Adrenal gland (tissue), 12 donors: ENCODE results near the gene PHLDA3. TPM values are rescaled to one million over a fixed set of nuclear protein-coding genes. Genes with fewer than 3 reads are reported as not detected.
A peak's percentile ranks its signal among the peaks of the same experiment; 100 is the strongest.
"Not testable (repeated sequence)": the region's sequence is repeated elsewhere in the genome, so short reads cannot be mapped to it uniquely, and the experiment has no call there.

Source experiments
- DNase-seq, 7 donors: peaks; one replicate each; pipeline ENCODE4 v3.0.0-alpha.2; 2019 to 2020
- H3K27ac ChIP-seq, 5 donors: fragments of 200-600 bp; sonication (generic) in 4 of 5; 1 replicate in 3 of 5; 2 replicates in 2 of 5; pipeline versions ENCODE4 v1.5.1 to v1.8.0; 2016 to 2020; ENCODE audit warnings: mild to moderate bottlenecking in 1 of 5
- H3K27me3 ChIP-seq: fragments of 200-600 bp; 2 replicates; pipeline ENCODE4 v1.8.0; 2021
- H3K36me3 ChIP-seq, 2 donors: fragments of 200-600 bp; replicated peaks in 1 of 2; 1 replicate in 1 of 2; 2 replicates in 1 of 2; pipeline versions ENCODE4 v1.5.1 to v1.8.0; 2018 to 2022
- H3K4me1 ChIP-seq, 2 donors: fragments of 200-600 bp; replicated peaks in 1 of 2; 1 replicate in 1 of 2; 2 replicates in 1 of 2; pipeline versions ENCODE4 v1.5.1 to v1.8.0; 2018 to 2021
- H3K4me3 ChIP-seq, 4 donors: fragments of 200-600 bp; sonication (generic) in 3 of 4; one replicate each; pipeline ENCODE4 v1.5.1; 2016 to 2018
- H3K9me3 ChIP-seq, 3 donors: fragments of 200-600 bp; sonication (generic) in 1 of 3; replicated peaks in 1 of 3; 1 replicate in 2 of 3; 2 replicates in 1 of 3; pipeline versions ENCODE4 v1.5.1 to v1.8.0; 2016 to 2021
- POLR2A ChIP-seq, 2 donors: fragments of 450-650 bp; IDR thresholded peaks; one replicate each; pipeline ENCODE4 v1.6.1; 2017; ENCODE audit warnings: antibody characterized with exemption in 2 of 2, mild to moderate bottlenecking in 2 of 2, moderate library complexity in 1 of 2
- WGBS, 4 donors: extraction: QIAGEN DNeasy Blood & Tissue Kit in 2 of 4; methylation state at CpG; one replicate each; pipeline versions ENCODE4 v1.1.5 to v1.1.7; 2013 to 2017; 5-methylcytosine and 5-hydroxymethylcytosine counted together
- intact Hi-C, 2 donors: fragments of 100-400 bp; cut with DNase I; formaldehyde crosslinking; loops; one replicate each; pipeline versions ENCODE4 v1.14.1 to v1.15.0; 2022 to 2023
- polyA plus RNA-seq, 3 donors: library from polyadenylated mRNA; stranded (reverse); fragments of 200-250 nt in 2 of 3; fragments of 350-450 nt in 1 of 3; fragmentation: Illumina TruSeq in 1 of 3; extraction: RNeasy Lipid Tissue Mini Kit (QIAGEN cat#74804) in 1 of 3; gene quantifications; one replicate each; pipeline ENCODE4 v1.2.3, GENCODE V29; 2013 to 2014
- total RNA-seq, 9 donors: library from RNA; depleted of rRNA in 4 of 9; stranded (reverse); fragments of >200 nt in 4 of 9; fragments of 120-200 nt in 1 of 9; fragmentation: NEBNext Ultra II Directional in 1 of 9; extraction: Animal tissue kit (Norgen Biotek cat#: 25700) in 1 of 9; gene quantifications; one replicate each; pipeline versions ENCODE4 v1.1.0 to v1.2.4, GENCODE V29; 2013 to 2023
- TF ChIP-seq, protein P1 (sequence below), 6 experiments: fragments of 450-650 bp in 4 of 6; fragments of 200-600 bp in 2 of 6; sonication (generic) in 1 of 6; IDR thresholded peaks; 1 replicate in 5 of 6; 2 replicates in 1 of 6; pipeline versions ENCODE4 v1.5.1 to v1.8.0; 2016 to 2021; ENCODE audit warnings: antibody characterized with exemption in 6 of 6, mild to moderate bottlenecking in 2 of 6, moderate library complexity in 1 of 6
- donor health status: healthy with polysubstance abuse.
- donor health status: Bipolar disorder and iron deficiency.
- donor health status: DM: yes; HTN: yes; CAD: no.
- donor health status: DM: no; HTN: no; CAD: no.
- donor health status: DM: no; HTN: no; CAD: no.
- donor health status: DM: yes; HTN: yes; CAD: no.

The PHLDA3 gene
- total and polyA plus RNA-seq, 12 donors: 2.1 to 64.7 (median 29.1) TPM

DNA sequence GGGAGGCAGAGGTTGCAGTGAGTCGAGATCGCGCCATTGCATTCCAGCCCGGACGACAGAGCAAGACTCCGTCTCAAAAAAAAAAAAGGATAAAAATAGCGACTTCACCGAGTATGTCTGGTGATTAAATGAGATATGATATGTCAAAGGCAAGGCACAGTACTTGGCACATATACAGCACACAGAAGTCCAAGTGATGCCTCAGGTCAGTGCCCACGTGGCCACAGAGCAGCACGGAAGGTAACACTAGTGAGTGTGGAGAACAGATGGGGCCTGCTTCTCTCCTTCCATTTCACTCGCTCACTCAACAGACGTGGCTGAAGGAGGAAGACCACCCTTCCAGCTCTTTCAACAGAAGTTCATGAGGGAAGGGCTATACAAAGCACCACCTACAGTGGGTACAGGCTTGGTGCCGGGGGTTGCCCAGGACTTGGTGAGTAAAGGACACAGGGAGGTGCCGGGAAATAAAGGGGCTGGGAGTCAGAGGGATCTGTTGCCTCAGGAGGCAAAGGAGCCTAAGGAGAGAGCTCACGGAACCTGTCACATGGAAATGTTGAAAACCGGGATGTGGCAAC, 29.0 kb upstream of the PHLDA3 start:
- Histone ChIP-seq H3K27me3 (no peaks in the 10 kb centered on the region), H3K4me3 (no peak overlapping the region), H3K27ac (peak overlapping the region in 1 of 5 donors; percentile 82), H3K9me3 (no peaks in the 10 kb centered on the region), H3K36me3 (peaks cover 0 to 4% of the 10 kb centered on the region in 2 donors), H3K4me1 (peaks cover 8 to 38% of the 10 kb centered on the region in 2 donors)
- DNase-seq: no peak
- intact Hi-C loops: no loop called here
- TF ChIP-seq POLR2A (IDR thresholded peaks at IDR 0.05): no peak
- TF ChIP-seq, protein P1, sequence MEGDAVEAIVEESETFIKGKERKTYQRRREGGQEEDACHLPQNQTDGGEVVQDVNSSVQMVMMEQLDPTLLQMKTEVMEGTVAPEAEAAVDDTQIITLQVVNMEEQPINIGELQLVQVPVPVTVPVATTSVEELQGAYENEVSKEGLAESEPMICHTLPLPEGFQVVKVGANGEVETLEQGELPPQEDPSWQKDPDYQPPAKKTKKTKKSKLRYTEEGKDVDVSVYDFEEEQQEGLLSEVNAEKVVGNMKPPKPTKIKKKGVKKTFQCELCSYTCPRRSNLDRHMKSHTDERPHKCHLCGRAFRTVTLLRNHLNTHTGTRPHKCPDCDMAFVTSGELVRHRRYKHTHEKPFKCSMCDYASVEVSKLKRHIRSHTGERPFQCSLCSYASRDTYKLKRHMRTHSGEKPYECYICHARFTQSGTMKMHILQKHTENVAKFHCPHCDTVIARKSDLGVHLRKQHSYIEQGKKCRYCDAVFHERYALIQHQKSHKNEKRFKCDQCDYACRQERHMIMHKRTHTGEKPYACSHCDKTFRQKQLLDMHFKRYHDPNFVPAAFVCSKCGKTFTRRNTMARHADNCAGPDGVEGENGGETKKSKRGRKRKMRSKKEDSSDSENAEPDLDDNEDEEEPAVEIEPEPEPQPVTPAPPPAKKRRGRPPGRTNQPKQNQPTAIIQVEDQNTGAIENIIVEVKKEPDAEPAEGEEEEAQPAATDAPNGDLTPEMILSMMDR (IDR thresholded peaks at IDR 0.05): no peak
- 77 to 82% (median 80%) methylated on average over 16 of the region's 16 CpGs for WGBS, 4 donors

DNA sequence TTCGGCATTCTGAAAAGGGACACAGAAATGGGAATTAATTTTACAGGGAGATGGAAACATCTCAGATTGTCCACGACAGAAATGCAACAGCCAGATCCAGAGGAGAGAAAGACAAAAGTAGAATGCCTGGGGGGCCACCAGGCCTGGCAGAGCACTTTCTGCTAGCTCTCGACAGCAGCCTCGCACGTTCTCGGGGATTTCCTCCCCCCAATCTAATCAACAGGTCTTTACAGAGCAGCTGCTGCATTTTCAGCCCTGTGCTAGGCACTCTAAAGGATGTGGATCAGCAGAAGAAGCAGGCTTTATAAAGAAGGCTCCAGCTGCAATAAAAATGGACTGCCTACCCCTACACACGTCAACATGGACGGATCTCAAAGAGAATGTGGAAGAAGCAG, 27.3 kb upstream of the PHLDA3 start:
- TF ChIP-seq POLR2A (IDR thresholded peaks at IDR 0.05): no peak
- TF ChIP-seq, protein P1 (IDR thresholded peaks at IDR 0.05): no peak
- H3K4me1 ChIP-seq: peaks cover 8 to 48% of the 10 kb centered on the region in 2 donors
- WGBS, 4 donors: 58 to 75% (median 68%) methylated on average over 8 of the region's 8 CpGs
- peak overlapping the region in 3 of 5 donors; percentile 1 to 86 (median 42) for H3K27ac ChIP-seq
- no peak for DNase-seq
- H3K4me3 ChIP-seq: no peak overlapping the region
- no peaks in the 10 kb centered on the region for H3K27me3 ChIP-seq
- H3K9me3 ChIP-seq: no peaks in the 10 kb centered on the region
- intact Hi-C loops: no loop called here
- peaks cover 0 to 4% of the 10 kb centered on the region in 2 donors for H3K36me3 ChIP-seq

DNA sequence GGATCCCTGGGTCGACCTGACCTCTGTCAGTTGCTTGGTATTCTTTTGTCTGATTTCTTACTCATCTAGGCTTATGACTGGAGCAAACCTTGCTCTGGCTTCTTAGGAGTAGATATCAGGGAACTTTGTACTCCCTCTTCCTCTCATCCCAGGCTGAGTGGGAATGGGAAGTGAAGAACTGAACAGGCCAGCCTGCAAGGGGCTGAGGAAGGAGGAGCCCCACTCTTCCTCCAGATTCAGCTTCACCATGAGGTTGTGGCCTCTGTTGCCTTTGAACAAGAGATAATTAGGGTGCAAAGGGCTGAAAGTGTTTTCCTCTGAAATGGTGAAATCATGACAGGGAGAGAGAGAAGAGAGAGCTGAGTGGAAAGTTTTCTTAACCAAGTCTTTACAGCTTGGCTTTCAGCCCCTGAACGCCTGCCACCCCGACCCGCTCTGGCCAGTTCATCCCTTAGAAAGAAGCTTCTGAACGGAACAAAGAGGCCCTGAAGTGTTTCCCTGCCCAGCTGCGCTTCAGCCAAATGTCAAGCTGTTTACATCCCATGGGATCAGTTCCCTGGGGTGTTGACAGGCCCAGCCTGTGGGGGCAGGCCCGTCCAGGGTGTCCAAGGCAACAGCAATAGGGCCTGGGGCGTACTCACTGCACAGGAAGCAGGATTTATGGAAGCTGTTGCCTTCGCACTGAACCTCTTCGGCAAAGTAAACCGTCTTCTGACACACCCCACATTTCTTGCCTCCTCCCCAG, 26.7 kb upstream of the PHLDA3 start:
- Histone ChIP-seq H3K27me3 (no peaks in the 10 kb centered on the region), H3K9me3 (no peaks in the 10 kb centered on the region), H3K4me1 (peaks cover 8 to 54% of the 10 kb centered on the region in 2 donors), H3K36me3 (peaks cover 0 to 4% of the 10 kb centered on the region in 2 donors), H3K4me3 (no peak overlapping the region), H3K27ac (peak overlapping the region in 3 of 5 donors; percentile 10 to 86 (median 42))
- intact Hi-C loops: no loop called here
- peak in 6 of 7 donors; percentile 36 to 85 (median 60) for DNase-seq
- no peak for TF ChIP-seq POLR2A (IDR thresholded peaks at IDR 0.05)
- TF ChIP-seq, protein P1 (IDR thresholded peaks at IDR 0.05): no peak
- 61 to 86% (median 71%) methylated on average over 8 to 11 of the region's 11 CpGs for WGBS, 4 donors

DNA sequence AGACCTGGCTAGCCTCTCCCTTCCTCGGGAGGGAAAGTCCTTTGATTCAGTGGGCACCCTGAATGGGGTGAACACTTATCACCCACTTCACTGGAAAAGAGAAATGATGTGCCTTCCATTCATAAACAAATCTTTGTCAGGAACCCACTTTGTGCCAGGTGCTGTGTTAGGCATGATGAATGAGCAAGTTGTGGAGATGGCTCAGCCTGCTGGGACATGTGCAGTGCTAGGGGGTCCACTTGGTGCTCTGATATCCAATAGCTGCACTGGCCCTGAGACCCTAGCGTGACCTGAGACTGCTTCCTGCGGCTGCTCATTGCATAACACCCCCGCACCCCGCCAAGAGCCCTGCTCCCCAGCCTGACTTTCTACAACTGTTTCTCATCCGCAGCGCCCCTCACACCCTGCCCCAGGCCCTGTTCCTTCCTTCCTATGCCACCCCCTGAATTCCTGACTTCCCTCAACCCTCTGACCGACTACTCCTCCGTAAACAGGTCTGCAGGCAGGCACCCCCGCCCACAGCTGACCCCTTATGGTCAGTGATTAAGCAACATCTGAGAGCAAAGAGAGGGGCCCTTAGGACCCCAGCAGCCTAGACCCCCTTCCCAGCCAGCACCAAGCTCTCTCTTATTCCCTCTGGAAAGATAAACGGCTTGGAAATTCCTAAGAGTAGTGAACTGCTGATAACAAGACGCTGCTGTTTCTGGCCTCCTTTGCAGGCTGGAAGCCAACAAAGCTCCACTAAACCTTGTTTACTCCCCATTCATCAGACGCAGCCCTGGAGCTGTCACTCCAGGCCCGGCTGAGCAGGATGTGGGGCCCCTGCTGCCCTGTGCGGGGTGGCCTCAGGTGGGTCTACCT, 25.0 kb upstream of the PHLDA3 start:
- peak in 6 of 7 donors; percentile 62 to 82 (median 68) for DNase-seq
- intact Hi-C loops: no loop called here
- 19 to 32% (median 25%) methylated on average over 12 to 15 of the region's 15 CpGs for WGBS, 4 donors
- peaks cover 0 to 6% of the 10 kb centered on the region in 2 donors for H3K36me3 ChIP-seq
- TF ChIP-seq, protein P1 (IDR thresholded peaks at IDR 0.05): no peak
- TF ChIP-seq POLR2A (IDR thresholded peaks at IDR 0.05): no peak
- H3K4me1 ChIP-seq: peaks cover 20 to 67% of the 10 kb centered on the region in 2 donors
- no peak overlapping the region for H3K4me3 ChIP-seq
- no peaks in the 10 kb centered on the region for H3K9me3 ChIP-seq
- peak overlapping the region in 3 of 5 donors; percentile 33 to 86 (median 42) for H3K27ac ChIP-seq
- H3K27me3 ChIP-seq: no peaks in the 10 kb centered on the region

DNA sequence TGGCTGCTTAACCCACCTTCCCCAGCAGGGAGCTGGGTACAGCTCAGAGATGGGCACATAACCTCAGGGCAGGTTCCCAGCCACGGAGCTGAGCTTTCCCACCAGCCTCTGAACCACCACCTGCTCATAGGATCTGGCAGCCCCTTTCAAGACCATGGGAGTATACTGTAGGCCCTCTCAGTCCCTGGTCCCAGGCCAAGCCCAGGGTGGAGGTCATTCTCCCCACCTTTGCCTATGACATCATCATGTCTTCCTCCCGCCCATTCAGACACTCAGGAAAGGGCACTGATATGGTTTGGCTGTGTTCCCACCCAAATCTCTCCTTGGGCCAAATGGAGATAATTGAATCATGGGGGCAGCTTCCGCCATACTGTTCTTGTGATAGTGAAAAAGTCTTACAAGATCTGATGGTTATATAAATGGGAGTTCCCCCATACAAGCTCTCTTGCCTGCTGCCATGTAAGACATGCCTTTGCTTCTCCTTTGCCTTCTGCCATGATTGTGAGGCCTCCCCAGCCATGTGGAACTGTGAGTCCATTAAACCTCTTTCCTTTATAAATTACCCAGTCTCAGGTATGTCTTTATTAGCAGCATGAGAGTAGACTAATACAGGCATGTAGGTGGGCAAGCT, 24.2 kb upstream of the PHLDA3 start:
- Histone ChIP-seq H3K27ac (peak overlapping the region in 3 of 5 donors; percentile 2 to 86 (median 43)), H3K36me3 (peaks cover 0 to 12% of the 10 kb centered on the region in 2 donors)
- not testable (repeated sequence) for H3K4me3 ChIP-seq

More for the DNA sequence above, 24.2 kb upstream of the PHLDA3 start:
- H3K9me3 ChIP-seq, DNase-seq, H3K27me3 ChIP-seq, intact Hi-C loops: not testable (repeated sequence)
- WGBS, 4 donors: 76 to 92% (median 86%) methylated on average over 3 of the region's 3 CpGs
- H3K4me1 ChIP-seq: peaks cover 25 to 76% of the 10 kb centered on the region in 2 donors
